GM12878 (cell line): Measurements from ENCODE around the gene NDUFS4. TPM values are rescaled to one million over a fixed set of nuclear protein-coding genes. Genes with fewer than 3 reads are reported as not detected.

Experiments used
- ATAC-seq: fragments of 200-7000 bp; cut with Tn5 transposase; 3 replicates; pipeline ENCODE4 v1.9.1; 2020; ENCODE audit warnings: mild to moderate bottlenecking, moderate library complexity
- BruUV-seq: library from RNA; stranded (reverse); fragments of 400-500 nt; replicated peaks from 2 replicates; lab custom pipeline; 2021; lab: Mats Ljungman, UMichigan
- CTCF ChIA-PET: fragments of 300-600 bp; sonication (Branson Sonifier 250); formaldehyde crosslinking; extraction: SDS; loops from one replicate; lab custom pipeline; 2021; ENCODE audit warnings: inconsistent platforms; lab: Yijun Ruan, JAX
- POLR2A ChIA-PET: fragments of 350-600 bp; formaldehyde crosslinking; extraction: SDS; loops from one replicate; lab custom pipeline; 2021; ENCODE audit warnings: inconsistent platforms; lab: Charles Lee
- RAD21 ChIA-PET: fragments of 300-600 bp; sonication (Branson Sonifier 250); formaldehyde crosslinking; loops from one replicate; lab custom pipeline; 2023; ENCODE audit warnings: antibody characterized with exemption; ENCODE audit not compliant: unreplicated experiment; lab: Charles Lee
- SMC1A ChIA-PET: fragments of 300-600 bp; sonication (Branson Sonifier 250); formaldehyde crosslinking; loops from one replicate; lab custom pipeline; 2023; ENCODE audit not compliant: unreplicated experiment, uncharacterized antibody; lab: Charles Lee
- DNase-seq: peaks from one replicate; pipeline ENCODE4 v3.0.0-alpha.2; 2011; ENCODE audit warnings: low read depth, low spot score
- FAIRE-seq: peaks from 3 replicates; lab custom pipeline; 2011; peaks lifted over from hg19 to GRCh38; lab: Jason Lieb, UNC
- H2AFZ ChIP-seq: 2 replicates; pipeline ENCODE4 v1.6.0; 2011; ENCODE audit warnings: low read depth, low read length, control low read depth; ENCODE audit not compliant: control insufficient read depth
- H3K27ac ChIP-seq: 2 replicates; pipeline ENCODE4 v1.5.1; 2011; ENCODE audit warnings: control low read depth; ENCODE audit not compliant: control insufficient read depth, insufficient read depth
- H3K27me3 ChIP-seq, 2 experiments: replicated peaks in 1 of 2; 2 replicates each; pipeline versions ENCODE4 v1.6.0 to v1.6.1; 2011; ENCODE audit warnings: low read length in 1 of 2; ENCODE audit not compliant: control insufficient read depth in 2 of 2, insufficient read depth in 2 of 2
- H3K36me3 ChIP-seq, 2 experiments: 2 replicates each; pipeline ENCODE4 v1.5.1; 2011; ENCODE audit warnings: low read length in 1 of 2; ENCODE audit not compliant: control insufficient read depth in 2 of 2, insufficient read depth in 2 of 2
- H3K4me1 ChIP-seq: 2 replicates; pipeline ENCODE4 v1.6.1; 2011; ENCODE audit warnings: mild to moderate bottlenecking, low read length, moderate library complexity, mixed read lengths; ENCODE audit not compliant: control insufficient read depth, insufficient read depth
- H3K4me2 ChIP-seq: 2 replicates; pipeline ENCODE4 v1.6.0; 2011; ENCODE audit warnings: control low read depth; ENCODE audit not compliant: control insufficient read depth, insufficient read depth
- H3K4me3 ChIP-seq: fragments of 200-600 bp; sonication (generic); 2 replicates; pipeline ENCODE4 v1.5.1; 2016
- H3K79me2 ChIP-seq: 2 replicates; pipeline ENCODE4 v1.6.0; 2011; ENCODE audit warnings: low read length; ENCODE audit not compliant: control insufficient read depth, insufficient read depth
- H3K9ac ChIP-seq: 2 replicates; pipeline ENCODE4 v1.8.0; 2011; ENCODE audit warnings: low read length, control low read depth, mixed read lengths; ENCODE audit not compliant: control insufficient read depth, insufficient read depth
- H3K9me3 ChIP-seq: replicated peaks from 3 replicates; pipeline ENCODE4 v1.5.1; 2011; ENCODE audit warnings: mild to moderate bottlenecking, low read length; ENCODE audit not compliant: control insufficient read depth, insufficient read depth
- H4K20me1 ChIP-seq: 2 replicates; pipeline ENCODE4 v1.6.0; 2011; ENCODE audit not compliant: control insufficient read depth, insufficient read depth
- BCL11A ChIP-seq: IDR thresholded peaks from 2 replicates; pipeline ENCODE4 v1.6.1; 2011; ENCODE audit warnings: low read depth, low read length
- CHD1 ChIP-seq: IDR thresholded peaks from 2 replicates; pipeline ENCODE4 v1.6.1; 2012; ENCODE audit warnings: low read depth, low read length, improper control_type of control experiment
- DPF2 ChIP-seq: fragments of 450-650 bp; IDR thresholded peaks from 2 replicates; pipeline ENCODE4 v1.6.1; 2017; ENCODE audit warnings: mild to moderate bottlenecking
- E2F4 ChIP-seq: IDR thresholded peaks from 2 replicates; pipeline ENCODE4 v1.6.1; 2012; ENCODE audit warnings: low read depth, low read length, improper control_type of control experiment
- EED ChIP-seq: sonication (generic); IDR thresholded peaks from 2 replicates; pipeline ENCODE4 v1.6.1; 2016; ENCODE audit warnings: antibody characterized with exemption, low read depth
- EZH2 ChIP-seq: IDR thresholded peaks from 2 replicates; pipeline ENCODE4 v1.6.1; 2012; ENCODE audit warnings: low read depth, mild to moderate bottlenecking, control low read depth, inconsistent platforms, low read length, borderline replicate concordance; ENCODE audit not compliant: control insufficient read depth
- NR2C2 ChIP-seq: IDR thresholded peaks from 2 replicates; pipeline ENCODE4 v1.6.1; 2011; ENCODE audit warnings: borderline replicate concordance, low read depth; ENCODE audit not compliant: control insufficient read depth, insufficient read length
- NR2F1 ChIP-seq: fragments of 450-650 bp; conservative IDR thresholded peaks from 2 replicates; pipeline ENCODE4 v1.6.1; 2017; ENCODE audit warnings: mild to moderate bottlenecking
- POLR2AphosphoS2 ChIP-seq: IDR thresholded peaks from 2 replicates; pipeline ENCODE4 v1.6.1; 2011; ENCODE audit warnings: low read depth, mild to moderate bottlenecking, low read length, improper control_type of control experiment, moderate library complexity
- POLR2AphosphoS5 ChIP-seq: IDR thresholded peaks from 2 replicates; pipeline ENCODE4 v1.6.1; 2011; ENCODE audit warnings: mild to moderate bottlenecking, low read length, inconsistent platforms
- PRDM15 ChIP-seq: fragments of 450-650 bp; formaldehyde crosslinking; IDR thresholded peaks from 2 replicates; pipeline ENCODE4 v1.4.0; 2020; ENCODE audit warnings: mild to moderate bottlenecking, moderate library complexity
- REST ChIP-seq: IDR thresholded peaks from 2 replicates; pipeline ENCODE4 v1.6.1; 2012; ENCODE audit warnings: mild to moderate bottlenecking, low read depth, low read length
- RFX5 ChIP-seq: IDR thresholded peaks from 2 replicates; pipeline ENCODE4 v1.6.1; 2011; ENCODE audit warnings: low read depth, low read length, improper control_type of control experiment
- SREBF1 ChIP-seq: IDR thresholded peaks from 2 replicates; pipeline ENCODE4 v1.6.1; 2012; ENCODE audit warnings: mild to moderate bottlenecking, low read length
- YY1 ChIP-seq: IDR thresholded peaks from 2 replicates; pipeline ENCODE4 v1.6.1; 2011; ENCODE audit warnings: low read depth, mild to moderate bottlenecking, low read length
- WGBS: methylation state at CpG from one replicate; pipeline ENCODE4 v1.1.6; 2016; ENCODE audit warnings: low lambda C conversion rate; ENCODE audit not compliant: insufficient replicate concordance, insufficient coverage; ENCODE audit errors: missing lambda C conversion rate; 5-methylcytosine and 5-hydroxymethylcytosine counted together
- in situ Hi-C: fragments of 300-500 bp; cut with MboI; formaldehyde crosslinking; loops from 9 replicates; pipeline ENCODE4 v1.14.3; 2018; ENCODE audit warnings: mixed read lengths
- intact Hi-C: fragments of 100-400 bp; cut with micrococcal nuclease; formaldehyde crosslinking; loops from one replicate; pipeline ENCODE4 v1.14.2; 2022; ENCODE audit not compliant: unreplicated experiment
- polyA plus RNA-seq, 11 experiments: library from polyadenylated mRNA; depleted of rRNA in 4 of 11; unstranded in 6 of 11; stranded (reverse) in 5 of 11; fragments of >200 nt; fragmentation: Nextera tagmentation in 4 of 11; fragmentation: Illumina TruSeq in 1 of 11; extraction: Ambion mirVana in 4 of 11; extraction: Trizol in 1 of 11; gene quantifications; 1 replicate in 1 of 11; 2 replicates in 10 of 11; pipeline versions ENCODE4 v1.2.1 to v1.2.3, GENCODE V29; 2011 to 2016; ENCODE audit warnings: inconsistent platforms in 2 of 11, missing spikeins in 2 of 11, low read depth in 1 of 11
- total RNA-seq, 4 experiments: library from RNA; depleted of rRNA in 3 of 4; stranded (reverse); fragments of >200 nt in 3 of 4; fragmentation: Illumina TruSeq in 1 of 4; extraction: Trizol in 1 of 4; gene quantifications; 2 replicates each; pipeline versions ENCODE4 v1.2.1 to v1.2.3, GENCODE V29; 2013 to 2021
- TF ChIP-seq, protein P1 (sequence below): IDR thresholded peaks from 2 replicates; pipeline ENCODE4 v1.6.1; 2012; ENCODE audit warnings: low read depth, low read length, improper control_type of control experiment

NDUFS4 gene
- total and polyA plus RNA-seq, 10 of the 15 experiments (the other 5 are each of a cell fraction or from before 2014, with no cell fraction given): 69.9 to 366 (median 114) TPM

- DNase-seq: no peak
- Histone ChIP-seq H3K9me3 (no peaks in the 10 kb centered on the region; the same call in 1 of the 3 replicates), H3K4me1 (no peaks in the 10 kb centered on the region), H3K4me3 (no peak overlapping the region), H3K36me3 (no peaks in the 10 kb centered on the region), H3K79me2 (peaks cover 22% of the 10 kb centered on the region), H4K20me1 (no peaks in the 10 kb centered on the region), H3K9ac (no peak overlapping the region), H3K27ac (no peak overlapping the region), H2AFZ (no peak overlapping the region), H3K27me3 (no peaks in the 10 kb centered on the region), H3K4me2 (no peak overlapping the region)
- no TSS peak for BruUV-seq
- RAD21 ChIA-PET: no interaction called here
- intact Hi-C loops: no loop called here
- 100% methylated on average over 3 of the region's 3 CpGs for WGBS
- CTCF ChIA-PET: no interaction called here
- POLR2A ChIA-PET: interaction anchor here (0.6 to 0.7 kb wide), 2 partner anchors 9 to 23 kb away, joined by 3 to 8 read pairs; no protein-coding TSS in a partner anchor
- SMC1A ChIA-PET: interaction anchor here (1.5 kb wide), 1 partner anchor 23 kb away, joined by 3 read pairs; no protein-coding TSS in a partner anchor
- no peak for ATAC-seq
- in situ Hi-C loops: no loop called here
- TF ChIP-seq NR2C2 (no peak), PRDM15 (no peak), BCL11A (no peak), REST (no peak), DPF2 (no peak), NR2F1 (no peak), POLR2AphosphoS5 (no peak), SREBF1 (no peak), E2F4 (no peak), EED (no peak), RFX5 (no peak), YY1 (no peak), EZH2 (no peak), CHD1 (no peak), POLR2AphosphoS2 (no peak)
- TF ChIP-seq, protein P1, sequence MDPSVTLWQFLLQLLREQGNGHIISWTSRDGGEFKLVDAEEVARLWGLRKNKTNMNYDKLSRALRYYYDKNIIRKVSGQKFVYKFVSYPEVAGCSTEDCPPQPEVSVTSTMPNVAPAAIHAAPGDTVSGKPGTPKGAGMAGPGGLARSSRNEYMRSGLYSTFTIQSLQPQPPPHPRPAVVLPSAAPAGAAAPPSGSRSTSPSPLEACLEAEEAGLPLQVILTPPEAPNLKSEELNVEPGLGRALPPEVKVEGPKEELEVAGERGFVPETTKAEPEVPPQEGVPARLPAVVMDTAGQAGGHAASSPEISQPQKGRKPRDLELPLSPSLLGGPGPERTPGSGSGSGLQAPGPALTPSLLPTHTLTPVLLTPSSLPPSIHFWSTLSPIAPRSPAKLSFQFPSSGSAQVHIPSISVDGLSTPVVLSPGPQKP: no peak
- FAIRE-seq: no peak
Measured at GRCh38 chr5:53575101-53575500, 14.7 kb downstream of the NDUFS4 start.
